Stimulated activated CD4-positive, alpha-beta T cell treated with anti-CD3 and anti-CD28 coated beads, Interleukin-2, amount 100 ng/mL, for 48 hours (primary cell): ENCODE results near the gene HOGA1.
"Not testable (repeated sequence)": the region's sequence is repeated elsewhere in the genome, so short reads cannot be mapped to it uniquely, and the experiment has no call there.

Source experiments
- DNase-seq, 2 donors: peaks; one replicate each; pipeline ENCODE4 v3.0.0-alpha.2; 2020

HOGA1 gene

GRCh38 chr10:97555541-97555940 is 28.6 kb upstream of the HOGA1 start:
- DNase-seq, result not testable (repeated sequence)

- not testable (repeated sequence) for DNase-seq
These were observed 23.3 kb upstream of the HOGA1 start for GRCh38 chr10:97560731-97561381.

GRCh38 chr10:97561386-97562077 is 22.7 kb upstream of the HOGA1 start:
- DNase-seq, result not testable (repeated sequence)

GRCh38 chr10:97562329-97562728 is 21.9 kb upstream of the HOGA1 start:
- DNase-seq, result not testable (repeated sequence)

GRCh38 chr10:97563337-97563736 is 20.9 kb upstream of the HOGA1 start:
- DNase-seq, result no peak

- DNase-seq, result no peak
These were observed 19.4 kb upstream of the HOGA1 start for GRCh38 chr10:97564776-97565175.

- no peak for DNase-seq
These were observed 17.7 kb upstream of the HOGA1 start for GRCh38 chr10:97566336-97566996.

- no peak for DNase-seq
These were observed 16.3 kb upstream of the HOGA1 start for GRCh38 chr10:97567891-97568290.

GRCh38 chr10:97570146-97570788 is 13.9 kb upstream of the HOGA1 start:
- DNase-seq, result no peak

- DNase-seq, result no peak
These were observed 13.3 kb upstream of the HOGA1 start for GRCh38 chr10:97570789-97571471.

- DNase-seq, result no peak
These were observed 12.6 kb upstream of the HOGA1 start for GRCh38 chr10:97571622-97572021.

GRCh38 chr10:97572214-97572989 is 11.8 kb upstream of the HOGA1 start, which contains the start of gene ANKRD2:
ANKRD2 (plus strand) TSS chr10:97572779; CDS start chr10:97572789, 10 bp downstream.
- DNase-seq, result peak; percentile 40 to 56

- DNase-seq, result no peak
These were observed 11.2 kb upstream of the HOGA1 start for GRCh38 chr10:97573021-97573420.

GRCh38 chr10:97573672-97574071 is 10.5 kb upstream of the HOGA1 start:
- DNase-seq, result no peak

GRCh38 chr10:97574374-97575126 is 9.6 kb upstream of the HOGA1 start:
- DNase-seq, result no peak

- no peak for DNase-seq
These were observed 9.0 kb upstream of the HOGA1 start for GRCh38 chr10:97575127-97575668.

- DNase-seq, result not testable (repeated sequence)
These were observed 7.7 kb upstream of the HOGA1 start for GRCh38 chr10:97576487-97576886.

GRCh38 chr10:97577701-97578100 is 6.5 kb upstream of the HOGA1 start:
- DNase-seq, result no peak

- DNase-seq, result no peak
These were observed 5.9 kb upstream of the HOGA1 start for GRCh38 chr10:97578171-97578844.
